Activated CD4-positive, CD25-positive, alpha-beta regulatory T cell treated with anti-CD3 and anti-CD28 coated beads, Interleukin-2, amount 50 U/mL, for 16 hours (primary cell): Measurements from ENCODE around the gene BCL2L1.
"Not testable (repeated sequence)": the region's sequence is repeated elsewhere in the genome, so short reads cannot be mapped to it uniquely, and the experiment has no call there.

Source experiments
- DNase-seq: peaks from one replicate; pipeline ENCODE4 v3.0.0-alpha.2; 2020; ENCODE audit warnings: low read depth, low spot score

The BCL2L1 gene

GRCh38 chr20:31722257-31723068 lies at the start of gene BCL2L1:
Gene BCL2L1, minus strand, starts transcription at chr20:31722868. Its CDS starts 650 bp downstream, at chr20:31722218.
- DNase-seq, result peak; percentile 55

- DNase-seq, result no peak
Observed at GRCh38 chr20:31770243-31770642, 47.6 kb upstream of the BCL2L1 start.

- no peak for DNase-seq
Observed at GRCh38 chr20:31769681-31770080, 47.0 kb upstream of the BCL2L1 start.

GRCh38 chr20:31767805-31768204 lies 45.1 kb upstream of the BCL2L1 start:
- no peak for DNase-seq

DNA sequence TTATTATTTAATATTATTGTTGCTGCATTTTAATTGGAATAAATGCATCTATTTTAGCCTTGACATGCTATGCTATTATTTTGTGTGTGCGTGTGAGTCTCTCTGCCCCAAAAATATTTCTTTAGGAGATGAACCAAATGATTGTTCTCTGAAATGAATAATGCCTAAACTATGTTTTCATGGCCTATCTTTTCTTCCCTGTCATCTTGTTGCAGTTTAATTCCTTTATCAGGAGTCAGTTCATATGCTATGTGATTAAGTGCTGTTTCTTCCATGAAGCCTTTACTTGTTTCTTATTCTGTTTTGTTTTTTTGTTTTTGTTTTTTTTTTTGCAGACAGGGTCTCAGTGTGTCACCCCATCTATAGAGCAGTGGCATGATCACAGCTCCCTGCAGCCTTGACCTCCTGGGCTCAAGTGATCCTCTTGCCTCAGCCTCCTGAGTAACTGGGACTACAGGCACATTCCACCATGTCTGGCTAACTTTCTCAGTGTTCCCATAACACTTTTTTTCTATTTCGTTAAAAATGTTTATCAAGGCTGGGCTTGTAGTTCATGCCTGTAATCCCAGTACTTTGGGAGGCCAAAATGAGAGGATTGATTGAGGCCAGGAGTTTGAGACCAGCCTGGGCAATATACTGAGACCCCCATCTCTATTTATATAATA lies 42.1 kb upstream of the BCL2L1 start:
- no peak for DNase-seq

GRCh38 chr20:31760519-31761240 lies 38.0 kb upstream of the BCL2L1 start:
- no peak for DNase-seq

GRCh38 chr20:31759836-31760518 lies 37.3 kb upstream of the BCL2L1 start:
- no peak for DNase-seq

DNA sequence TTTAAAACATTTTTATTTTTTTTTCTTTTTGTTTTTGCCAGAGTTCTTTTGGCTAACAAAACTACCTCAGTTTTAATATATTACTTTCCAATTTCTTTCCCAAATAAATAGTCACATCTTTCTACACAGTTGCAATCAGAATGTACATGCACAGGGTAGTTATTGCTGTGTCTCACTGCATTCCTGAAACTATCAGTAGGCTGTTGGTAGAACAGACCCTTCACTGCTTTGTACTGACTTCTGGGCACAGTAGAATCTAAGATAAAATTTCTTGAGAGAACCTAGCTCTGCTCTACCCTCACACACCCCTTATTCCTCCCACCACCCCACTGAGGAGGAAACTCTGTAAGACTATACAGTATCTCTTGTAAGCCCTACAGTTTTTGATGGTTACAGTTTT lies 36.3 kb upstream of the BCL2L1 start:
- no peak for DNase-seq

DNA sequence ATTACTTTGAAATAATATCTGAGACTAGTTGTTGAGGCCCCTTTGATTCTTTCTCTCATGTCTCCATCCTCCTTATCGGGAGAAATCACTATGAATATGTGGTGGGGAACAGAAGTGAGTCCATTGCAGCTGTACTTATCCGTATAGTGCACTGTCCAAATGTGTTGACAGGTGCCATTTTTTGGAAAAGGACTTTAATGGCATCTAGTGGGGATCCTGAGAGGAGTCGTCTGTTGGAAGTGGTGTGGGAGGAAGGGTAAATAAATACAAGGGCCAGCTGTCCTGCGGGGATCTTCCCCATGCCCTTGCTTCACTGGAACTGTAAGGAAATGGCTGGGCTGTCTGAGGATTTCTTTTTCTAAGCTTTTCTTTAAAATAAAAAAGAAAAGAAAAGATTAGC lies 35.9 kb upstream of the BCL2L1 start:
- DNase-seq, result no peak

DNA sequence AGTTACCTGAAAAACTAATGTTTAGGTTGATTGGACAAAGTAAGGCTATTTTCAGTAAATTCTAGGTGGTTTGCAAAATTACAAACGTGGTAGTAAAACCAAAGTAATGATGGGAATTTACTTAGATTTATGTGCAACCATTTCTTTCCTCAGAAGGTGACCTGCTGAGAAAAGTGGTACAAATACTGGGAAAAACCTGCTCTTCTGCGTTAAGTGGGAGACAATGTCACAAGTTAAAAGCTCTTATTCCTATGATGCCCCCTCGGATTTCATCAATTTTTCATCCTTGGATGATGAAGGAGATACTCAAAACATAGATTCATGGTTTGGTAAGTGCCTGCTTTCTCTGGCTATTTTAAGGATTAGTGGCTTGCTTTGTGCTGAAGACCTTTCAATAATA lies 34.6 kb upstream of the BCL2L1 start:
- no peak for DNase-seq

- no peak for DNase-seq
Observed at GRCh38 chr20:31751126-31751525, 28.5 kb upstream of the BCL2L1 start.

- DNase-seq, result no peak
Observed at GRCh38 chr20:31749223-31749622, 26.6 kb upstream of the BCL2L1 start.

GRCh38 chr20:31747640-31748039 lies 25.0 kb upstream of the BCL2L1 start:
- DNase-seq, result no peak

GRCh38 chr20:31747028-31747427 lies 24.4 kb upstream of the BCL2L1 start:
- not testable (repeated sequence) for DNase-seq

- no peak for DNase-seq
Observed at GRCh38 chr20:31746068-31746878, 23.6 kb upstream of the BCL2L1 start.

- DNase-seq, result no peak
Observed at GRCh38 chr20:31740656-31741323, 18.1 kb upstream of the BCL2L1 start.

GRCh38 chr20:31740208-31740607 lies 17.5 kb upstream of the BCL2L1 start:
- no peak for DNase-seq

GRCh38 chr20:31739550-31739977 lies 16.9 kb upstream of the BCL2L1 start:
- no peak for DNase-seq

GRCh38 chr20:31738729-31739549 lies 16.3 kb upstream of the BCL2L1 start, which contains the start of gene TPX2:
Gene TPX2, plus strand, starts transcription at chr20:31739290. Its CDS starts 18,187 bp downstream, at chr20:31757477.
- peak; percentile 63 for DNase-seq
